Measurements from ENCODE around the gene ACTR8. TPM values are rescaled to one million over a fixed set of nuclear protein-coding genes. Genes with fewer than 3 reads are reported as not detected.

The ACTR8 gene
- total RNA-seq, 1 experiment from 2014 or later: 29.9 TPM

DNA sequence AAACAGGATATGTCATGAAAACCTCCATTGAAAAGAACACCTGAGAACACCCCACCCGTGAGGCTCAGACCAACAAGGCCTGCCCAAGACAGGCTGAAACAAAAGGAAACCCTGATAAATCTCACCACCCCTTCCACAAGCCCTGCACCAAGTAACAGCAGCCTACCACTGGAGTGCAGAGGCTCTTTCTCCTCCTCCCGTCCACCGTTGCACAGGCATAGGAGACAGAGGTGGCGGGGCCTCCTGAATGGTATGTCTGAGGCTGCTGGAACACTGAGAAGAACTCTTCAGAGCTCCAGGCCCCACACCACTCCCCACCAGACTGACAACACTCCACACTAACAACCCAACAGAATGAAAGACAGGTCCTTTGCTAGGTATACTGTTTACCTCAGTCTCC lies 57.2 kb downstream of the ACTR8 start:
- no peak for DNase-seq (ENCODE audit: low spot score)
- H3K4me3 Mint-ChIP-seq: no peak overlapping the region
- TF ChIP-seq FOXP1 (CRISPR knock-in tag; IDR thresholded peaks at IDR 0.05; ENCODE audit: borderline replicate concordance) (no peak), SMAD4 (CRISPR knock-in tag; IDR thresholded peaks at IDR 0.05) (no peak), ZNF416 (CRISPR knock-in tag; IDR thresholded peaks at IDR 0.05) (no peak), CREB1 (CRISPR knock-in tag; IDR thresholded peaks at IDR 0.05) (no peak), NR3C1 (CRISPR knock-in tag; conservative IDR thresholded peaks at IDR 0.05; ENCODE audit: low read depth) (no peak), TEAD1 (CRISPR knock-in tag; IDR thresholded peaks at IDR 0.05) (no peak), GTF2I (CRISPR knock-in tag; conservative IDR thresholded peaks at IDR 0.05) (no peak)
- TF ChIP-seq, protein P1, sequence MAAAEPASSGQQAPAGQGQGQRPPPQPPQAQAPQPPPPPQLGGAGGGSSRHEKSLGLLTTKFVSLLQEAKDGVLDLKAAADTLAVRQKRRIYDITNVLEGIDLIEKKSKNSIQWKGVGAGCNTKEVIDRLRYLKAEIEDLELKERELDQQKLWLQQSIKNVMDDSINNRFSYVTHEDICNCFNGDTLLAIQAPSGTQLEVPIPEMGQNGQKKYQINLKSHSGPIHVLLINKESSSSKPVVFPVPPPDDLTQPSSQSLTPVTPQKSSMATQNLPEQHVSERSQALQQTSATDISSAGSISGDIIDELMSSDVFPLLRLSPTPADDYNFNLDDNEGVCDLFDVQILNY (CRISPR knock-in tag; IDR thresholded peaks at IDR 0.05): no peak
- TF ChIP-seq, protein P2, sequence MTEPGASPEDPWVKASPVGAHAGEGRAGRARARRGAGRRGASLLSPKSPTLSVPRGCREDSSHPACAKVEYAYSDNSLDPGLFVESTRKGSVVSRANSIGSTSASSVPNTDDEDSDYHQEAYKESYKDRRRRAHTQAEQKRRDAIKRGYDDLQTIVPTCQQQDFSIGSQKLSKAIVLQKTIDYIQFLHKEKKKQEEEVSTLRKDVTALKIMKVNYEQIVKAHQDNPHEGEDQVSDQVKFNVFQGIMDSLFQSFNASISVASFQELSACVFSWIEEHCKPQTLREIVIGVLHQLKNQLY (CRISPR knock-in tag; IDR thresholded peaks at IDR 0.05): no peak
- CTCF ChIA-PET: interaction anchor here (1.0 kb wide), 1 partner anchor 21 kb away, joined by 3 read pairs; no protein-coding TSS in a partner anchor
- H3K9me3 Mint-ChIP-seq: no peaks in the 10 kb centered on the region
- peaks cover 9% of the 10 kb centered on the region for H3K4me1 Mint-ChIP-seq
- H3K27me3 Mint-ChIP-seq (ENCODE audit: low read depth): no peaks in the 10 kb centered on the region
- POLR2A ChIA-PET: no interaction called here
- H3K36me3 Mint-ChIP-seq: no peaks in the 10 kb centered on the region; the same call in 1 of the 2 replicates
- no peak for ATAC-seq
- no peak overlapping the region; the same call in 1 of the 2 replicates for H3K27ac Mint-ChIP-seq

DNA sequence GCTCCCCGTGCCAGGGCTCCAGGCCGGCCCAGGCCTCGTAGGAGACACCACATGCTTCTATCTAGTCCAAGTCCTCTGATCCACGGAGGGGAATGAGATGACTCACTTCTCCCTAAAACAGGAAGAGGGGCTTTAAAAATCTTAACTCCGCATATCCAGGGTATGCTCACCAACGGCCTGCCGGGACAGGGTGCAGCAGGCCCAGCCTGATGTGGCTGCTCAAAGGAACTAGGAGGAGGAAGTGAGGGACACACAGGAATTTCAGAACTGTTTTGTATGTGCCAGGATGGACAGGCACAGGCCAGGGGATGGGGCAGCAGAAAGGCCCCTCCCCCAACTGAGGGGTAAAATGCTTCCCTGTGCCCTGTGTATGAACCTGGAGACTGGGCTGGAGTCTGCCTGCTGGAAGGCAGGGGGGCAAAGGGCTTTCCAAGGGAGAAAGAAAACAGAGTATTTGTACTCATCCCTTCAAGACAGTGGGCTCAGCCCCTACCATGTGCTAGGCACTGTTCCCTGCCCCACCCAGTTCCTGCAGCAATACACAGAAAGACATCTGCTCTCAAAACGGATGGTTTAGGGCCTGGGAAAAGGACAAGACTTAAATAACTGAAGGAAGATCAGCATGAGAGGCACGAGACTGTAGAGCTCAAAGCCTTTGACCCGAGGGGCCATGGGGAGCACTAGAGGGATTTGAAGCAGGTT lies 57.8 kb downstream of the ACTR8 start:
- DNase-seq (ENCODE audit: low spot score) (no peak), ATAC-seq (peak; percentile 19; the same call in 1 of the 2 replicates)
- ChIA-PET POLR2A (no interaction called here), CTCF (interaction anchor here (1.0 kb wide), 1 partner anchor 21 kb away, joined by 3 read pairs; no protein-coding TSS in a partner anchor)
- Mint-ChIP-seq H3K4me3 (no peak overlapping the region), H3K27ac (peak overlapping the region; percentile 52; the same call in 1 of the 2 replicates), H3K4me1 (peaks cover 9% of the 10 kb centered on the region), H3K36me3 (no peaks in the 10 kb centered on the region; the same call in 1 of the 2 replicates), H3K9me3 (no peaks in the 10 kb centered on the region), H3K27me3 (ENCODE audit: low read depth) (no peaks in the 10 kb centered on the region)
- no peak for TF ChIP-seq IRF2 (CRISPR knock-in tag; IDR thresholded peaks at IDR 0.05; ENCODE audit: borderline replicate concordance, low read depth)
- TF ChIP-seq GABPB1 (CRISPR knock-in tag; IDR thresholded peaks at IDR 0.05): no peak
- no peak for TF ChIP-seq FOXK1 (CRISPR knock-in tag; IDR thresholded peaks at IDR 0.05)
- no peak for TF ChIP-seq ZNF416 (CRISPR knock-in tag; IDR thresholded peaks at IDR 0.05)
- TF ChIP-seq ZBTB21 (CRISPR knock-in tag; IDR thresholded peaks at IDR 0.05; ENCODE audit: borderline replicate concordance): no peak
- TF ChIP-seq, protein P3, sequence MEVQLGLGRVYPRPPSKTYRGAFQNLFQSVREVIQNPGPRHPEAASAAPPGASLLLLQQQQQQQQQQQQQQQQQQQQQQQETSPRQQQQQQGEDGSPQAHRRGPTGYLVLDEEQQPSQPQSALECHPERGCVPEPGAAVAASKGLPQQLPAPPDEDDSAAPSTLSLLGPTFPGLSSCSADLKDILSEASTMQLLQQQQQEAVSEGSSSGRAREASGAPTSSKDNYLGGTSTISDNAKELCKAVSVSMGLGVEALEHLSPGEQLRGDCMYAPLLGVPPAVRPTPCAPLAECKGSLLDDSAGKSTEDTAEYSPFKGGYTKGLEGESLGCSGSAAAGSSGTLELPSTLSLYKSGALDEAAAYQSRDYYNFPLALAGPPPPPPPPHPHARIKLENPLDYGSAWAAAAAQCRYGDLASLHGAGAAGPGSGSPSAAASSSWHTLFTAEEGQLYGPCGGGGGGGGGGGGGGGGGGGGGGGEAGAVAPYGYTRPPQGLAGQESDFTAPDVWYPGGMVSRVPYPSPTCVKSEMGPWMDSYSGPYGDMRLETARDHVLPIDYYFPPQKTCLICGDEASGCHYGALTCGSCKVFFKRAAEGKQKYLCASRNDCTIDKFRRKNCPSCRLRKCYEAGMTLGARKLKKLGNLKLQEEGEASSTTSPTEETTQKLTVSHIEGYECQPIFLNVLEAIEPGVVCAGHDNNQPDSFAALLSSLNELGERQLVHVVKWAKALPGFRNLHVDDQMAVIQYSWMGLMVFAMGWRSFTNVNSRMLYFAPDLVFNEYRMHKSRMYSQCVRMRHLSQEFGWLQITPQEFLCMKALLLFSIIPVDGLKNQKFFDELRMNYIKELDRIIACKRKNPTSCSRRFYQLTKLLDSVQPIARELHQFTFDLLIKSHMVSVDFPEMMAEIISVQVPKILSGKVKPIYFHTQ (CRISPR knock-in tag; IDR thresholded peaks at IDR 0.05): no peak
- TF ChIP-seq, protein P4, sequence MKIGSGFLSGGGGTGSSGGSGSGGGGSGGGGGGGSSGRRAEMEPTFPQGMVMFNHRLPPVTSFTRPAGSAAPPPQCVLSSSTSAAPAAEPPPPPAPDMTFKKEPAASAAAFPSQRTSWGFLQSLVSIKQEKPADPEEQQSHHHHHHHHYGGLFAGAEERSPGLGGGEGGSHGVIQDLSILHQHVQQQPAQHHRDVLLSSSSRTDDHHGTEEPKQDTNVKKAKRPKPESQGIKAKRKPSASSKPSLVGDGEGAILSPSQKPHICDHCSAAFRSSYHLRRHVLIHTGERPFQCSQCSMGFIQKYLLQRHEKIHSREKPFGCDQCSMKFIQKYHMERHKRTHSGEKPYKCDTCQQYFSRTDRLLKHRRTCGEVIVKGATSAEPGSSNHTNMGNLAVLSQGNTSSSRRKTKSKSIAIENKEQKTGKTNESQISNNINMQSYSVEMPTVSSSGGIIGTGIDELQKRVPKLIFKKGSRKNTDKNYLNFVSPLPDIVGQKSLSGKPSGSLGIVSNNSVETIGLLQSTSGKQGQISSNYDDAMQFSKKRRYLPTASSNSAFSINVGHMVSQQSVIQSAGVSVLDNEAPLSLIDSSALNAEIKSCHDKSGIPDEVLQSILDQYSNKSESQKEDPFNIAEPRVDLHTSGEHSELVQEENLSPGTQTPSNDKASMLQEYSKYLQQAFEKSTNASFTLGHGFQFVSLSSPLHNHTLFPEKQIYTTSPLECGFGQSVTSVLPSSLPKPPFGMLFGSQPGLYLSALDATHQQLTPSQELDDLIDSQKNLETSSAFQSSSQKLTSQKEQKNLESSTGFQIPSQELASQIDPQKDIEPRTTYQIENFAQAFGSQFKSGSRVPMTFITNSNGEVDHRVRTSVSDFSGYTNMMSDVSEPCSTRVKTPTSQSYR (CRISPR knock-in tag; IDR thresholded peaks at IDR 0.05): no peak

Measured in WTC11 (cell line).